ENCODE results near the gene CORO1C.

GRCh38 chr12:108613548-108613947, 117.8 kb downstream of the CORO1C start:
- TF ChIP-seq POLR2AphosphoS5 (IDR thresholded peaks at IDR 0.05) (no peak), CTCF (IDR thresholded peaks at IDR 0.05) (no peak), POLR2A (IDR thresholded peaks at IDR 0.05; ENCODE audit: low read depth) (no peak)
